Activated B cell treated with CpG ODN at 0.5 μM for 24 hours (primary cell): ENCODE results near the gene RAPGEF4. TPM values are rescaled to one million over a fixed set of nuclear protein-coding genes. Genes with fewer than 3 reads are reported as not detected.

Experiments
- ATAC-seq: fragments of 200-7000 bp; cut with Tn5 transposase; one replicate; pipeline ENCODE4 v1.10.0; 2021; ENCODE audit warnings: low read depth, mild to moderate bottlenecking, moderate library complexity
- CTCF ChIA-PET: fragments of 350-600 bp; sonication (Branson Sonifier 250); formaldehyde crosslinking; loops from one replicate; lab custom pipeline; 2021; ENCODE audit warnings: antibody characterized with exemption; lab: Charles Lee
- POLR2A ChIA-PET: fragments of 350-600 bp; sonication (Branson Sonifier 250); formaldehyde crosslinking; loops from one replicate; lab custom pipeline; 2021; ENCODE audit warnings: antibody characterized with exemption; lab: Charles Lee
- DNase-seq: peaks from one replicate; pipeline ENCODE4 v3.0.0; 2022
- H3K27ac Mint-ChIP-seq: one replicate; pipeline ENCODE4 v1.8.0; 2020; ENCODE audit warnings: mixed read lengths
- H3K27me3 Mint-ChIP-seq: one replicate; pipeline ENCODE4 v1.8.0; 2021; ENCODE audit warnings: mixed read lengths
- H3K36me3 Mint-ChIP-seq: one replicate; pipeline ENCODE4 v1.8.0; 2021; ENCODE audit warnings: low read depth, mixed read lengths
- H3K4me1 Mint-ChIP-seq: one replicate; pipeline ENCODE4 v1.8.0; 2021; ENCODE audit warnings: mixed read lengths
- H3K4me3 Mint-ChIP-seq: one replicate; pipeline ENCODE4 v1.8.0; 2020; ENCODE audit warnings: mild to moderate bottlenecking, mixed read lengths
- H3K9me3 Mint-ChIP-seq: one replicate; pipeline ENCODE4 v1.8.0; 2020; ENCODE audit warnings: mixed read lengths
- intact Hi-C: fragments of 100-400 bp; cut with micrococcal nuclease; formaldehyde crosslinking; loops from one replicate; pipeline ENCODE4 v1.15.1; 2024
- total RNA-seq: library from RNA; stranded (reverse); gene quantifications from 2 replicates; pipeline ENCODE4 v1.2.3, GENCODE V29; 2022
- TF ChIP-seq, protein P1 (sequence below): fragments of 200-600 bp; IDR thresholded peaks from one replicate; pipeline ENCODE4 v1.8.0; 2022; ENCODE audit warnings: antibody characterized with exemption, mild to moderate bottlenecking

The RAPGEF4 gene
- total RNA-seq, 1 donor from 2014 or later, result not detected

GRCh38 chr2:172921532-172922236, 186.0 kb downstream of the RAPGEF4 start:
- Mint-ChIP-seq H3K4me1 (no peaks in the 10 kb centered on the region), H3K4me3 (no peak overlapping the region), H3K36me3 (no peaks in the 10 kb centered on the region), H3K27me3 (peaks cover 7% of the 10 kb centered on the region), H3K9me3 (no peaks in the 10 kb centered on the region), H3K27ac (no peak overlapping the region)
- TF ChIP-seq, protein P1, sequence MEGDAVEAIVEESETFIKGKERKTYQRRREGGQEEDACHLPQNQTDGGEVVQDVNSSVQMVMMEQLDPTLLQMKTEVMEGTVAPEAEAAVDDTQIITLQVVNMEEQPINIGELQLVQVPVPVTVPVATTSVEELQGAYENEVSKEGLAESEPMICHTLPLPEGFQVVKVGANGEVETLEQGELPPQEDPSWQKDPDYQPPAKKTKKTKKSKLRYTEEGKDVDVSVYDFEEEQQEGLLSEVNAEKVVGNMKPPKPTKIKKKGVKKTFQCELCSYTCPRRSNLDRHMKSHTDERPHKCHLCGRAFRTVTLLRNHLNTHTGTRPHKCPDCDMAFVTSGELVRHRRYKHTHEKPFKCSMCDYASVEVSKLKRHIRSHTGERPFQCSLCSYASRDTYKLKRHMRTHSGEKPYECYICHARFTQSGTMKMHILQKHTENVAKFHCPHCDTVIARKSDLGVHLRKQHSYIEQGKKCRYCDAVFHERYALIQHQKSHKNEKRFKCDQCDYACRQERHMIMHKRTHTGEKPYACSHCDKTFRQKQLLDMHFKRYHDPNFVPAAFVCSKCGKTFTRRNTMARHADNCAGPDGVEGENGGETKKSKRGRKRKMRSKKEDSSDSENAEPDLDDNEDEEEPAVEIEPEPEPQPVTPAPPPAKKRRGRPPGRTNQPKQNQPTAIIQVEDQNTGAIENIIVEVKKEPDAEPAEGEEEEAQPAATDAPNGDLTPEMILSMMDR, result no peak
- intact Hi-C loops, result no loop called here
- CTCF ChIA-PET, result no interaction called here
- DNase-seq (no peak), ATAC-seq (no peak)
- POLR2A ChIA-PET, result no interaction called here

GRCh38 chr2:172922306-172922705, 186.7 kb downstream of the RAPGEF4 start:
- H3K9me3 Mint-ChIP-seq, result no peaks in the 10 kb centered on the region
- CTCF ChIA-PET, result interaction anchor here (2.5 kb wide), 1 partner anchor 10 kb away, joined by 12 read pairs; no protein-coding TSS in a partner anchor
- TF ChIP-seq, protein P1, result no peak

DNA sequence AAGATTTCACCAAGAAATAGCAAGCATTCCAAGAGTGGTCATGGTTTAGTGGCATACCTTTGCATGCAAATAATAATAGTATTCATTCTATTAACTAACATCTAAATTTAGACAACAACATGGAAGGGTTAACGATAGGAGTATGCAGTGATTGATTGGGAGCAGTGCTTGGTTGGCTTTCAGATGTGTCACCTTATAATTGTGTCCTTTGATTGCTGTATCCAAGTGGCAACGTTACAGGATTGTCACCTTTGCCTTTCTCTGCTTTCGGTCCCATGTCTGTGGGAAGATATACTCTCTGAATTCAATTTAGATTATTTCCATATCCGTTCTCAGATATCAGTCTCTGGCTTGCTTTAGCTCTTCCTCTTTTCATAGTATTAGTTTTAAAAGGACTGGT, 187.2 kb downstream of the RAPGEF4 start:
- POLR2A ChIA-PET, result no interaction called here
- ATAC-seq (no peak), DNase-seq (no peak)
- CTCF ChIA-PET, result interaction anchor here (2.5 kb wide), 1 partner anchor 10 kb away, joined by 12 read pairs; no protein-coding TSS in a partner anchor
- intact Hi-C loops, result no loop called here
- Mint-ChIP-seq H3K9me3 (no peaks in the 10 kb centered on the region), H3K4me1 (no peaks in the 10 kb centered on the region), H3K4me3 (no peak overlapping the region), H3K27me3 (peaks cover 7% of the 10 kb centered on the region), H3K27ac (no peak overlapping the region), H3K36me3 (no peaks in the 10 kb centered on the region)
- TF ChIP-seq, protein P1, result no peak

More at GRCh38 chr2:172922306-172922705, 186.7 kb downstream of the RAPGEF4 start:
- POLR2A ChIA-PET, result no interaction called here
- DNase-seq (no peak), ATAC-seq (no peak)
- intact Hi-C loops, result no loop called here
- Mint-ChIP-seq H3K27me3 (peaks cover 7% of the 10 kb centered on the region), H3K4me1 (no peaks in the 10 kb centered on the region), H3K36me3 (no peaks in the 10 kb centered on the region), H3K4me3 (no peak overlapping the region), H3K27ac (no peak overlapping the region)

DNA sequence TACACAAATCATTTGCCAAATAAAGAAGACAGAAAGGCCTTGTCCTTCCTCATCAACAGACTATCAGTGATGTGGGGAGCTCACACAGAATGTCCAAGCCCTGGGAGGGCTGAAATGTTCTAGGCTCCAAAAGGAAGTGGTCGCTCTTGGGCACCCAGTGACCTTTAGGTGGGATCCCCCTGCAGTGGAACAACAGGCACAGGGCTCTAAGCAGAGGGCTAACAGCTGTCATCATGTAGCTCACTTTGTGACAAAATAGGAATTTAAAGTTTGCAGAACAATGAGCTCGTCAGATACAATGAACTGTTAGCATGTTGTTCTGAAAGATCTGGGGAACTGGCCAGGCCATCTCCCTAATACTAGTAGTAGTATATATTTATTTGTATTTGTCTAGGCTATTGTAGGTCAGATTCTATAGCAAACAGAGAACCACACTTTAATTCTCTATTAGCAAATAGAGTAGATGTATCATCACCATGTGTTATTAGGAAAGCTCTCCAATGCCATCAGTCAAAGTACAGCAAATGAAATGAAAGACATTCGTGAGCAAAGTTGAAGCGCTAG, 188.5 kb downstream of the RAPGEF4 start:
- Mint-ChIP-seq H3K27me3 (peaks cover 7% of the 10 kb centered on the region), H3K9me3 (no peaks in the 10 kb centered on the region), H3K4me3 (no peak overlapping the region), H3K4me1 (no peaks in the 10 kb centered on the region), H3K27ac (no peak overlapping the region), H3K36me3 (no peaks in the 10 kb centered on the region)
- ChIA-PET POLR2A (no interaction called here), CTCF (interaction anchor here (1.1 to 2.5 kb wide), 2 partner anchors 8 to 117 kb away, joined by 3 to 12 read pairs; no protein-coding TSS in a partner anchor)
- no peak for ATAC-seq
- no peak for DNase-seq
- TF ChIP-seq, protein P1, result no peak
- intact Hi-C loops, result no loop called here

DNA sequence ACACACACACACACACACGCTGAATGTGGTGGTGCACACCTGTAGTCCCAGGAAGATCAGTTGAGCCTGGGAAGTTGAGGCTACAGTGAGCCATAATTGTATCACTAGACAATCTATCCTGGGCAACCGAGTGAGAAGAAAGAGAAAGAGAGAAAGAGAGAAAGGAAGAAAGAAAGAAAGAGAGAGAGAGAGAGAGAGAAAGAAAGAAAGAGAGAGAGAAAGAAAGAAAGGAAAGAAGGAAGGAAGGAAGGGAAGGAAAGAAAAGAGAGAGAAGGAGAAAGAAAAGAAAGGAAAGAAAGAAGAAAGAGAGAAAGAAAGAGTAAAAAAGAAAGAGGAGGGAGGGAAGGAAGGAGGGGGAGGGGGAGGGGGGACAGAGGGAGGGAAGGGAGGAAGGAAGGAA, 190.0 kb downstream of the RAPGEF4 start:
- DNase-seq (no peak), ATAC-seq (no peak)
- H3K27me3 Mint-ChIP-seq, result peaks cover 16% of the 10 kb centered on the region
- H3K4me1 Mint-ChIP-seq, result no peaks in the 10 kb centered on the region
- H3K9me3 Mint-ChIP-seq, result no peaks in the 10 kb centered on the region
- H3K27ac Mint-ChIP-seq, result no peak overlapping the region
- TF ChIP-seq, protein P1, result no peak
- ChIA-PET CTCF (interaction anchor here (0.7 to 1.1 kb wide), 2 partner anchors 78 to 102 kb away, joined by 3 read pairs; no protein-coding TSS in a partner anchor), POLR2A (no interaction called here)
- no peaks in the 10 kb centered on the region for H3K36me3 Mint-ChIP-seq
- H3K4me3 Mint-ChIP-seq, result no peak overlapping the region
- intact Hi-C loops, result no loop called here
